Colonic mucosa (tissue), 4 donors: ENCODE results near the gene MBD5. TPM values are rescaled to one million over a fixed set of nuclear protein-coding genes. Genes with fewer than 3 reads are reported as not detected.

Experiments used
- DNase-seq: peaks from one replicate; pipeline ENCODE4 v3.0.0-alpha.2; 2020
- H3K27ac ChIP-seq: fragments of 200-600 bp; one replicate; pipeline ENCODE4 v1.8.0; 2021
- H3K27me3 ChIP-seq: fragments of 200-600 bp; one replicate; pipeline ENCODE4 v1.8.0; 2021
- H3K36me3 ChIP-seq: fragments of 200-600 bp; one replicate; pipeline ENCODE4 v1.8.0; 2021
- H3K4me1 ChIP-seq: fragments of 200-600 bp; one replicate; pipeline ENCODE4 v1.8.0; 2021; ENCODE audit warnings: mild to moderate bottlenecking
- H3K4me3 ChIP-seq: fragments of 200-600 bp; one replicate; pipeline ENCODE4 v1.8.0; 2021
- H3K9ac ChIP-seq, 2 donors: one replicate each; pipeline ENCODE4 v1.7.0; 2013; ENCODE audit warnings: control low read depth in 2 of 2, low read depth in 2 of 2, low read length in 2 of 2
- H3K9me3 ChIP-seq: fragments of 200-600 bp; one replicate; pipeline ENCODE4 v1.8.0; 2021
- intact Hi-C: fragments of 100-400 bp; cut with DNase I; formaldehyde crosslinking; loops from one replicate; pipeline ENCODE4 v1.14.1; 2022
- total RNA-seq, 2 donors: library from RNA; stranded (reverse); fragmentation: NEBNext Ultra II Directional in 1 of 2; extraction: Animal tissue kit (Norgen Biotek cat#: 25700) in 1 of 2; gene quantifications; one replicate each; pipeline ENCODE4 v1.2.1, GENCODE V29; 2021
- TF ChIP-seq, protein P1 (sequence below): fragments of 200-600 bp; IDR thresholded peaks from one replicate; pipeline ENCODE4 v1.8.0; 2022; ENCODE audit warnings: antibody characterized with exemption, mild to moderate bottlenecking
- donor health status: healthy.
- donor health status: DM: no; HTN: no; CAD: no.
- donor health status: DM: no; HTN: no; CAD: no.

MBD5 gene
- total RNA-seq, 2 donors from 2014 or later = 26.7 to 29.6 TPM

DNA sequence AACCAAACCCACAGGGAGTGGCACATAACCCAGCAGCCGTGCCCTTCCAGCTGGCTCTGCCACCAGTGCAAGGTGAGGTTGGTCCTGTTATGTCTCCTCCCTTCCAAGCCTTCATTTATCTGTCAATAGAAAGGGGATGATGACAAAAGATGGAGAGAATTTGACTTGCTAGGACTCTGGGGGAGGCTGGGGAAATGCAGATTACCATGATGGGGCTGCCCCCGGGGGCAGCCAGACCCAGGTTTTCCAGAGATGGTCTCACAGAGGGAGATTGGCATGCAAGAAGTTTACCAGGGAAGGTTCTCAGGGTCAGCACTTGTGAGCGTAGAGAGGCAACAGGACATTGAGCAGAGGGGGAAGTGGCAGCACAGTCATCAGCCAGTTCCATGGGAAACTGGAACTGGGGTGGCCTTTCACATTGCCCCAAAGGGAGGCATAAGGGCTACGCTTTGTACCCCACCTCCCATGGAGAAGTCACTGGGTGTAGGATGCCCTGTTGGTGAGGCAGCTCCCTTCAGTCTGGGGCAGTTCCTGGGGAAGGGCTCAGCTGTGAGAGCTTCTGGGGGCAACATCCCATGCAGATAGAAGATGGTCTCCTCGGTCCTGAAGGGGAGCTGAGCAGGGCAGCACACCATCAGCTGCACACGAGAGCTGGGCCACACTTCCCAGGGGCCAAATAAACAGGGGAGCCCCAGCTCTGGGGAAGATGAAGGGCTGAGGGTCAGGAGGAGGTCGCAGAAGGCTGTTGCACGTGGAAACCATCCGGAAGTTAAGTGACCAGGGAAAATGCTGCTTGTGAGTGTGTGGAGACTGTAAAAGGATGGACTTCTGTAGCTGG, 505.8 kb downstream of the MBD5 start:
- intact Hi-C loops = no loop called here
- no peaks in the 10 kb centered on the region for H3K4me1 ChIP-seq
- no peaks in the 10 kb centered on the region for H3K9me3 ChIP-seq
- TF ChIP-seq, protein P1, sequence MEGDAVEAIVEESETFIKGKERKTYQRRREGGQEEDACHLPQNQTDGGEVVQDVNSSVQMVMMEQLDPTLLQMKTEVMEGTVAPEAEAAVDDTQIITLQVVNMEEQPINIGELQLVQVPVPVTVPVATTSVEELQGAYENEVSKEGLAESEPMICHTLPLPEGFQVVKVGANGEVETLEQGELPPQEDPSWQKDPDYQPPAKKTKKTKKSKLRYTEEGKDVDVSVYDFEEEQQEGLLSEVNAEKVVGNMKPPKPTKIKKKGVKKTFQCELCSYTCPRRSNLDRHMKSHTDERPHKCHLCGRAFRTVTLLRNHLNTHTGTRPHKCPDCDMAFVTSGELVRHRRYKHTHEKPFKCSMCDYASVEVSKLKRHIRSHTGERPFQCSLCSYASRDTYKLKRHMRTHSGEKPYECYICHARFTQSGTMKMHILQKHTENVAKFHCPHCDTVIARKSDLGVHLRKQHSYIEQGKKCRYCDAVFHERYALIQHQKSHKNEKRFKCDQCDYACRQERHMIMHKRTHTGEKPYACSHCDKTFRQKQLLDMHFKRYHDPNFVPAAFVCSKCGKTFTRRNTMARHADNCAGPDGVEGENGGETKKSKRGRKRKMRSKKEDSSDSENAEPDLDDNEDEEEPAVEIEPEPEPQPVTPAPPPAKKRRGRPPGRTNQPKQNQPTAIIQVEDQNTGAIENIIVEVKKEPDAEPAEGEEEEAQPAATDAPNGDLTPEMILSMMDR = no peak
- no peak overlapping the region for H3K27ac ChIP-seq
- no peaks in the 10 kb centered on the region for H3K36me3 ChIP-seq
- no peaks in the 10 kb centered on the region for H3K27me3 ChIP-seq
- H3K4me3 ChIP-seq = no peak overlapping the region
- no peak for DNase-seq
- H3K9ac ChIP-seq = no peak overlapping the region

DNA sequence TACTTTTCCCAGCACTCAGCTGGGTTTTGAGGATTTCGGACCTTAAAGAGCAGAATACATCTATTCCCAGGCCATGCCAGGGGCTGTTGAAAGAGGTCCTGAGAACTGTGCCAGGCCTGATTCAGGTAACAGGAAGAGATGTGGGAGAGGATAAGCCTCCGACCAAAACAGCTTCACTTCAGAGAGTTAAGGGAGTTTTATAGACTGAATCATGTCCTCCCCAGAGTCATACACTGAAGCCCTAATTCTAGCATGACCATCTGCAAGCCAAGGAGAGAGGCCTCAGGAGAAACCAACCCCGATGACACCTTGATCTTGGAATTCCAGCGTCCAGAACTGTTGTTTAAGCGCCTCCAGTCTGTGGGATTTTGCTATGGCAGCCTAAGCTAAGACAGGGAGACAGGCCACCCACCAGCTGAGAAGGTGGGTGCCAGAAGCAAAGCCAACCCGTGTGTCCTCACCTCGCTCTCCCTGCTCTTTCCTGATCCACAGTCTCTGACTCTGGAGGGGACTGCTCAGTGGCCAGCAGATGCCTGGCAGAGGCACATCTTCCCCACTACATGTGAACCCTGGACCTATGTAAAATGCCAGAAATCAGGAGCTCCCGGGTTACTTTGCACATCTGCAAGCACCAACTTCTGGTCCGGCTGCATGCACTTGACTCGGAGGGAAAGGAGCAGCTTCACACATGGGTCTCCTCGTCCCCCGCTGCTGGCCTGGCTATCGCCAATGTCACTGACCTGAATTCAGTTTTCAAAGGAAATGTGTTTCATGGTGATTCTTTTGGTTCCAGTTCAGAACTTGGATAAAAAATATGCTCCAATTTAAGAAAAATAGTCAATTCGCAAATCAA, 506.8 kb downstream of the MBD5 start:
- intact Hi-C loops = no loop called here
- no peak for DNase-seq
- H3K27me3 ChIP-seq = no peaks in the 10 kb centered on the region
- H3K4me1 ChIP-seq = no peaks in the 10 kb centered on the region
- TF ChIP-seq, protein P1 = no peak
- H3K9ac ChIP-seq = no peak overlapping the region
- H3K9me3 ChIP-seq = no peaks in the 10 kb centered on the region
- no peak overlapping the region for H3K27ac ChIP-seq
- H3K36me3 ChIP-seq = no peaks in the 10 kb centered on the region
- H3K4me3 ChIP-seq = no peak overlapping the region

DNA sequence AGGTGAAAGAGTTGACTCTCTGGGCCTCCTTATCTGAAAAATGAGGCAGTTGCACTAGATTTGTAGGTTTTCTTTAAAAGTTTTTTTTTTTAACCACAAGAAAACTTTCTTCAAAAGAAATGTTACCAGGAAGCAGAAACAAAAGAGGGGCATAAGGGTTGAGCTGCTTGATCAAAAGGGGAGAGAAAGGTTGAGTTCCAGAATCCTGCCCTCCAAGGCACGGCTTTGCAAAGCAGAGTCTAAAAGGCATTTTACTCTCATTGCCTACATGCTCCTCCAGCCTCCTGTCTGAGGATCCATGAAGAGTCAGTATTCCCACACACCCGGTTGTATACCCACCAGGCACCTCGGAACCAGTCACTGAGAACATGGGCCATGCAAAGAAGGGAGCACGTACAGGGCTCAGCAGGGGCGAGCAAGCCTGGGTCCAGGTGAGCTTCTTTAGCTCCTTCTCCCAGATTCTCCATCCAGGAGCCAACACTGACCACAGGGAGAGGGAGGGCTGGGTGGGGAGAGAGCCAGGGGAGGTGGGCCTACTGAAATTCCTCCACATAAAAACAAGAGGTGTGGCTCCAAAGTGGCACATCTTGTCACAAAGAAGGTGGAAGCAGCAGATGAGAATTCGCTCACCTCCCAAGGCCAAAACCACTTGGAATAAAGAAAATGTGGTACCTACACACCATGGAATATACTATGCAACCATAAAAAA, 507.6 kb downstream of the MBD5 start:
- no peaks in the 10 kb centered on the region for H3K4me1 ChIP-seq
- DNase-seq = no peak
- H3K27me3 ChIP-seq = no peaks in the 10 kb centered on the region
- no peaks in the 10 kb centered on the region for H3K9me3 ChIP-seq
- TF ChIP-seq, protein P1 = no peak
- no peak overlapping the region for H3K4me3 ChIP-seq
- intact Hi-C loops = no loop called here
- H3K27ac ChIP-seq = no peak overlapping the region
- no peaks in the 10 kb centered on the region for H3K36me3 ChIP-seq
- no peak overlapping the region for H3K9ac ChIP-seq

DNA sequence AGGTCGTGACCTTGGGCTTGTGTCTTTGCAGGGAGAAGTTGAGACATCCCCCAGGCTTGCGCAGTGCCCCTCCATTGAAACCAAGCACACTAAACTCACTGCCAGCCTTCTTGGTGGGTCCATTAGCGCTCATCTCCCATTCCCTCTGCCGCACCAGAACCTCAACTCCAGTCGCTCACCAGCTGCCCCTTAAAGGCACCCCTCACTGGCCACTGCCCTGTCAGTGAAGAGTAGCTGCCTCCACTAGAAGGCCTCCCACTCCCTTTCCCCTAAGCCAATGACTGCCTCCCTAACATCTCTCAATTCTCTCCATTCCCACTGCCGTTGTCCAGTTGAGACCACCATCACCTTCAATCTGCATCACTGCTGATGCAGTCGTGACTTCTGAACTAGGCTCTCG, 508.9 kb downstream of the MBD5 start:
- intact Hi-C loops = no loop called here
- Histone ChIP-seq H3K4me3 (no peak overlapping the region), H3K9ac (no peak overlapping the region), H3K27ac (no peak overlapping the region), H3K9me3 (no peaks in the 10 kb centered on the region), H3K4me1 (no peaks in the 10 kb centered on the region), H3K36me3 (no peaks in the 10 kb centered on the region), H3K27me3 (no peaks in the 10 kb centered on the region)
- TF ChIP-seq, protein P1 = no peak
- DNase-seq = no peak

DNA sequence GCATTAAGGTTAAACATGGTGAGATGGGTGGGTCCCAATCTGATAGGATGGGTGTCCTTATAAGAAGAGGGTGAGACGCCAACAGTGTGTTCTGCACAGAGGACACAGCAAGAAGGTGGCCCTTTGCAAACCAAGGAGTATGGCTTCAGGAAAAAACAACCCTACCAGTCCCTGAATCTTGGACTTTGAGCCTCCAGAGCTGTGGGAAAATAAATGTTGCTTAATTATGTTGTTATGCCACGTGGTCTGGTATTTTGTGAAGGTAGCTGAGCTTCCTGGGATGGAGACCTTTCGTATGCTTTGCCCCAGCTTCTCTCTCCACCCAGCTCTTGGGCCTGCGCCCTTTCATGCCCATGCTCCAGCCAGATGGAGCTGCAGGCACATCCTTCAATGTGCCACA, 509.5 kb downstream of the MBD5 start:
- Histone ChIP-seq H3K9ac (no peak overlapping the region), H3K27me3 (no peaks in the 10 kb centered on the region), H3K36me3 (no peaks in the 10 kb centered on the region), H3K4me1 (no peaks in the 10 kb centered on the region), H3K9me3 (no peaks in the 10 kb centered on the region), H3K27ac (no peak overlapping the region), H3K4me3 (no peak overlapping the region)
- no peak for DNase-seq
- TF ChIP-seq, protein P1 = no peak
- intact Hi-C loops = no loop called here
